HepG2 (cell line): Measurements from ENCODE around the gene HOXA9. TPM values are rescaled to one million over a fixed set of nuclear protein-coding genes. Genes with fewer than 3 reads are reported as not detected.

ENCODE experiments used
- BCL6 ChIP-seq: IDR thresholded peaks from 2 replicates; pipeline ENCODE4 v1.6.1; 2016; ENCODE audit warnings: missing genetic modification reagents, missing compliant biosample characterization
- CEBPB ChIP-seq: IDR thresholded peaks from 2 replicates; pipeline ENCODE4 v1.6.1; 2011; ENCODE audit warnings: low read depth, low read length, improper control_type of control experiment, borderline replicate concordance
- CTCF ChIP-seq: sonication (generic); formaldehyde crosslinking; IDR thresholded peaks from 2 replicates; pipeline ENCODE4 v1.5.0; 2020; ENCODE audit warnings: mild to moderate bottlenecking, missing genetic modification reagents, moderate library complexity
- MAF1 ChIP-seq: sonication (generic); formaldehyde crosslinking; IDR thresholded peaks from 2 replicates; pipeline ENCODE4 v1.5.0; 2020; ENCODE audit warnings: missing genetic modification reagents, borderline replicate concordance
- PAWR ChIP-seq: sonication (generic); formaldehyde crosslinking; IDR thresholded peaks from 2 replicates; pipeline ENCODE4 v1.4.0; 2020; ENCODE audit warnings: missing genetic modification reagents, mild to moderate bottlenecking, borderline replicate concordance
- RNF2 ChIP-seq: fragments of 450-650 bp; conservative IDR thresholded peaks from 2 replicates; pipeline ENCODE4 v1.6.1; 2016; ENCODE audit warnings: low read depth
- SIX4 ChIP-seq: sonication (generic); formaldehyde crosslinking; IDR thresholded peaks from 2 replicates; pipeline ENCODE4 v1.4.0; 2020; ENCODE audit warnings: missing genetic modification reagents
- SOX13 ChIP-seq, 3 experiments: fragments of 450-650 bp in 1 of 3; sonication (generic) in 1 of 3; formaldehyde crosslinking in 1 of 3; IDR thresholded peaks in 2 of 3; conservative IDR thresholded peaks in 1 of 3; 2 replicates each; pipeline versions ENCODE4 v1.5.0 to v1.6.1; 2016 to 2020; ENCODE audit warnings: antibody characterized with exemption in 1 of 3, mild to moderate bottlenecking in 1 of 3, missing compliant biosample characterization in 1 of 3, missing genetic modification reagents in 1 of 3, moderate library complexity in 1 of 3
- STAG1 ChIP-seq: sonication (generic); formaldehyde crosslinking; IDR thresholded peaks from 2 replicates; pipeline ENCODE4 v1.4.0; 2020; ENCODE audit warnings: missing genetic modification reagents
- TFDP2 ChIP-seq: sonication (generic); formaldehyde crosslinking; IDR thresholded peaks from 2 replicates; pipeline ENCODE4 v1.4.0; 2020; ENCODE audit warnings: missing genetic modification reagents
- THRA ChIP-seq: sonication (generic); formaldehyde crosslinking; IDR thresholded peaks from 2 replicates; pipeline ENCODE4 v1.4.0; 2020; ENCODE audit warnings: missing genetic modification reagents, borderline replicate concordance
- ZBTB26 ChIP-seq: IDR thresholded peaks from 2 replicates; pipeline ENCODE4 v1.6.1; 2016; ENCODE audit warnings: missing compliant biosample characterization, missing genetic modification reagents, borderline replicate concordance
- ZBTB39 ChIP-seq: sonication (generic); formaldehyde crosslinking; IDR thresholded peaks from 2 replicates; pipeline ENCODE4 v1.5.0; 2020; ENCODE audit warnings: missing genetic modification reagents
- ZNF12 ChIP-seq: sonication (generic); formaldehyde crosslinking; IDR thresholded peaks from 2 replicates; pipeline ENCODE4 v1.5.0; 2020; ENCODE audit warnings: missing genetic modification reagents
- ZNF362 ChIP-seq: sonication (generic); formaldehyde crosslinking; IDR thresholded peaks from 2 replicates; pipeline ENCODE4 v1.4.0; 2020; ENCODE audit warnings: missing genetic modification reagents, mild to moderate bottlenecking, borderline replicate concordance
- ZNF563 ChIP-seq: sonication (generic); formaldehyde crosslinking; IDR thresholded peaks from 2 replicates; pipeline ENCODE4 v1.8.0; 2022; ENCODE audit warnings: mild to moderate bottlenecking, moderate library complexity, missing genetic modification reagents
- ZSCAN30 ChIP-seq: sonication (generic); formaldehyde crosslinking; IDR thresholded peaks from 2 replicates; pipeline ENCODE4 v1.5.0; 2020; ENCODE audit warnings: mild to moderate bottlenecking, missing genetic modification reagents
- ZSCAN5A ChIP-seq: sonication (generic); formaldehyde crosslinking; IDR thresholded peaks from 2 replicates; pipeline ENCODE4 v1.8.0; 2022; ENCODE audit warnings: mild to moderate bottlenecking, missing genetic modification reagents, borderline replicate concordance
- polyA plus RNA-seq, 8 experiments: library from polyadenylated mRNA; depleted of rRNA in 3 of 8; stranded (reverse) in 7 of 8; unstranded in 1 of 8; fragments of >200 nt; fragmentation: Illumina TruSeq in 4 of 8; extraction: Trizol in 4 of 8; gene quantifications; 2 replicates each; pipeline versions ENCODE4 v1.2.1 to v1.2.3, GENCODE V29; 2011 to 2016; ENCODE audit warnings: low read depth in 4 of 8, missing spikeins in 1 of 8, mixed read lengths in 1 of 8; ENCODE audit not compliant: insufficient read depth in 1 of 8
- total RNA-seq, 5 experiments: library from RNA; depleted of rRNA; stranded (reverse); fragments of >200 nt; fragmentation: Illumina TruSeq; extraction: Trizol; gene quantifications; 2 replicates each; pipeline ENCODE4 v1.2.3, GENCODE V29; 2016; ENCODE audit warnings: low read depth in 1 of 5

HOXA9 gene
- total and polyA plus RNA-seq, 2 of the 13 experiments (the other 11 are each of a cell fraction or from before 2014, with no cell fraction given) = not detected

GRCh38 chr7:27196287-27196767 is 31.0 kb upstream of the HOXA9 start (continued):
- TF ChIP-seq THRA (CRISPR knock-in tag) = no peak
- TF ChIP-seq ZSCAN5A (CRISPR knock-in tag) = no peak
- peak; percentile 85 for TF ChIP-seq CTCF (CRISPR knock-in tag)
- TF ChIP-seq ZNF563 = no peak
- 0 out of 2 replicates have a peak, but pooled peaks have one; percentile 43 for TF ChIP-seq RNF2
- no peak for TF ChIP-seq CEBPB
- TF ChIP-seq ZSCAN30 (CRISPR knock-in tag) = no peak
- no peak for TF ChIP-seq PAWR (CRISPR knock-in tag)
- no peak for TF ChIP-seq ZBTB39 (CRISPR knock-in tag)
- no peak for TF ChIP-seq TFDP2 (CRISPR knock-in tag)
- no peak for TF ChIP-seq SIX4 (CRISPR knock-in tag)
- no peak for TF ChIP-seq ZBTB26 (CRISPR knock-in tag)
- no peak for TF ChIP-seq MAF1 (CRISPR knock-in tag)
- TF ChIP-seq ZNF362 (CRISPR knock-in tag) = 0 out of 2 replicates have a peak, but pooled peaks have one; percentile 25
- 0 out of 2 replicates have a peak, but pooled peaks have one; percentile 20 for TF ChIP-seq BCL6 (CRISPR knock-in tag)
- peak; percentile 94 for TF ChIP-seq STAG1 (CRISPR knock-in tag)
- TF ChIP-seq SOX13 (IDR thresholded peaks at IDR 0.05) = no peak
- TF ChIP-seq SOX13 (CRISPR knock-in tag; conservative IDR thresholded peaks at IDR 0.05 in 1 of 2, IDR thresholded peaks at IDR 0.05 in 1 of 2) = 0 out of 4 replicates have a peak, but pooled peaks of 1 of the 2 experiments have one; percentile 22
- TF ChIP-seq ZNF12 (CRISPR knock-in tag) = no peak
